Activated T-helper 1 cell treated with anti-CD3 and anti-CD28 coated beads, Interleukin-12 subunit alpha, Interleukin-12 subunit beta, Interleukin-2, Interleukin-4 antibody, amounts not matched to agents 30 ng/mL and 10 ng/mL and 1 ng/mL, durations not matched to agents 14 hours and 24 hours and 36 hours (primary cell): ENCODE results near the gene GARIN5A. TPM values are rescaled to one million over a fixed set of nuclear protein-coding genes. Genes with fewer than 3 reads are reported as not detected.
"Not testable (repeated sequence)": the region's sequence is repeated elsewhere in the genome, so short reads cannot be mapped to it uniquely, and the experiment has no call there.

ENCODE experiments used
- DNase-seq: peaks from one replicate; pipeline ENCODE4 v3.0.0; 2021; ENCODE audit warnings: low spot score
- H3K27ac Mint-ChIP-seq: one replicate; pipeline ENCODE4 v1.8.0; 2021; ENCODE audit warnings: mild to moderate bottlenecking, mixed read lengths
- H3K27me3 Mint-ChIP-seq: one replicate; pipeline ENCODE4 v1.8.0; 2022; ENCODE audit warnings: mild to moderate bottlenecking, moderate library complexity, mixed read lengths; ENCODE audit not compliant: insufficient read depth
- H3K36me3 Mint-ChIP-seq: one replicate; pipeline ENCODE4 v1.8.0; 2021; ENCODE audit warnings: low read depth, mixed read lengths
- H3K4me1 Mint-ChIP-seq: one replicate; pipeline ENCODE4 v1.8.0; 2021; ENCODE audit warnings: low read depth, mixed read lengths
- H3K4me3 Mint-ChIP-seq: one replicate; pipeline ENCODE4 v1.8.0; 2021; ENCODE audit warnings: mild to moderate bottlenecking, moderate library complexity, mixed read lengths
- H3K9me3 Mint-ChIP-seq: one replicate; pipeline ENCODE4 v1.8.0; 2021; ENCODE audit warnings: mixed read lengths
- intact Hi-C: fragments of 100-400 bp; cut with micrococcal nuclease; formaldehyde crosslinking; loops from one replicate; pipeline ENCODE4 v1.15.1; 2024
- total RNA-seq: library from RNA; stranded (reverse); gene quantifications from 2 replicates; pipeline ENCODE4 v1.2.3, GENCODE V29; 2022

Gene GARIN5A
- total RNA-seq, 1 donor from 2014 or later, result 0.88 TPM

- Mint-ChIP-seq H3K27me3 (peaks cover 3% of the 10 kb centered on the region), H3K27ac (no peak overlapping the region), H3K9me3 (no peaks in the 10 kb centered on the region), H3K4me1 (no peaks in the 10 kb centered on the region), H3K36me3 (no peaks in the 10 kb centered on the region), H3K4me3 (no peak overlapping the region)
- intact Hi-C loops, result no loop called here
- no peak for DNase-seq
Measured at GRCh38 chr19:50447750-50448149, 28.9 kb downstream of the GARIN5A start.

- Mint-ChIP-seq H3K27me3 (peaks cover 3% of the 10 kb centered on the region), H3K9me3 (no peaks in the 10 kb centered on the region), H3K4me3 (no peak overlapping the region), H3K27ac (no peak overlapping the region), H3K4me1 (no peaks in the 10 kb centered on the region), H3K36me3 (no peaks in the 10 kb centered on the region)
- DNase-seq, result no peak
- intact Hi-C loops, result no loop called here
Measured at GRCh38 chr19:50447053-50447452, 29.6 kb downstream of the GARIN5A start.

- no peaks in the 10 kb centered on the region for H3K36me3 Mint-ChIP-seq
- no peak overlapping the region for H3K27ac Mint-ChIP-seq
- intact Hi-C loops, result no loop called here
- DNase-seq, result no peak
- no peak overlapping the region for H3K4me3 Mint-ChIP-seq
- H3K9me3 Mint-ChIP-seq, result no peaks in the 10 kb centered on the region
- peaks cover 3% of the 10 kb centered on the region for H3K27me3 Mint-ChIP-seq
- no peaks in the 10 kb centered on the region for H3K4me1 Mint-ChIP-seq
Measured at GRCh38 chr19:50444059-50444458, 32.6 kb downstream of the GARIN5A start.

GRCh38 chr19:50439130-50439529, 37.5 kb downstream of the GARIN5A start:
- H3K9me3 Mint-ChIP-seq, H3K27ac Mint-ChIP-seq, H3K36me3 Mint-ChIP-seq, H3K4me1 Mint-ChIP-seq, H3K4me3 Mint-ChIP-seq, intact Hi-C loops, DNase-seq, H3K27me3 Mint-ChIP-seq: not testable (repeated sequence)

- no peak overlapping the region for H3K4me3 Mint-ChIP-seq
- no peaks in the 10 kb centered on the region for H3K9me3 Mint-ChIP-seq
- DNase-seq, result no peak
- no peak overlapping the region for H3K27ac Mint-ChIP-seq
- H3K27me3 Mint-ChIP-seq, result peaks cover 10% of the 10 kb centered on the region
- intact Hi-C loops, result no loop called here
- H3K36me3 Mint-ChIP-seq, result no peaks in the 10 kb centered on the region
- no peaks in the 10 kb centered on the region for H3K4me1 Mint-ChIP-seq
Measured at GRCh38 chr19:50437862-50438449, 38.7 kb downstream of the GARIN5A start.

GRCh38 chr19:50435627-50436026, 41.0 kb downstream of the GARIN5A start:
- intact Hi-C loops, result no loop called here
- Mint-ChIP-seq H3K27me3 (peaks cover 8% of the 10 kb centered on the region), H3K4me1 (peaks cover 11% of the 10 kb centered on the region), H3K9me3 (no peaks in the 10 kb centered on the region), H3K36me3 (no peaks in the 10 kb centered on the region), H3K27ac (no peak overlapping the region), H3K4me3 (no peak overlapping the region)
- no peak for DNase-seq

GRCh38 chr19:50435221-50435620, 41.4 kb downstream of the GARIN5A start:
- Mint-ChIP-seq H3K4me3 (no peak overlapping the region), H3K9me3 (no peaks in the 10 kb centered on the region), H3K36me3 (no peaks in the 10 kb centered on the region), H3K27ac (no peak overlapping the region), H3K4me1 (peaks cover 12% of the 10 kb centered on the region), H3K27me3 (peaks cover 10% of the 10 kb centered on the region)
- intact Hi-C loops, result no loop called here
- no peak for DNase-seq

GRCh38 chr19:50434525-50434924, 42.1 kb downstream of the GARIN5A start:
- H3K9me3 Mint-ChIP-seq, result no peaks in the 10 kb centered on the region
- intact Hi-C loops, result no loop called here
- peaks cover 14% of the 10 kb centered on the region for H3K27me3 Mint-ChIP-seq

GRCh38 chr19:50433201-50434180, 43.2 kb downstream of the GARIN5A start:
- Mint-ChIP-seq H3K27me3 (peaks cover 15% of the 10 kb centered on the region), H3K27ac (peak overlapping the region; percentile 72), H3K4me3 (peak overlapping the region; percentile 82), H3K4me1 (peaks cover 12% of the 10 kb centered on the region), H3K9me3 (no peaks in the 10 kb centered on the region), H3K36me3 (no peaks in the 10 kb centered on the region)
- DNase-seq, result no peak
- intact Hi-C loops, result no loop called here

More at GRCh38 chr19:50434525-50434924, 42.1 kb downstream of the GARIN5A start:
- Mint-ChIP-seq H3K27ac (no peak overlapping the region), H3K36me3 (no peaks in the 10 kb centered on the region), H3K4me3 (no peak overlapping the region), H3K4me1 (peaks cover 12% of the 10 kb centered on the region)
- DNase-seq, result no peak

- Mint-ChIP-seq H3K27me3 (peaks cover 13% of the 10 kb centered on the region), H3K36me3 (no peaks in the 10 kb centered on the region), H3K4me1 (peaks cover 12% of the 10 kb centered on the region), H3K27ac (peak within 1 kb of the TSS; percentile 93), H3K9me3 (no peaks in the 10 kb centered on the region), H3K4me3 (peak within 1 kb of the TSS; percentile 89)
- DNase-seq, result no peak
- intact Hi-C loops, result no loop called here
Measured at GRCh38 chr19:50432221-50433028, 44.2 kb downstream of the GARIN5A start, which contains the start of gene MYBPC2. MYBPC2 (plus strand) TSS chr19:50432892; CDS start chr19:50432954, 62 bp downstream.

GRCh38 chr19:50431343-50432220, 45.1 kb downstream of the GARIN5A start:
- peak overlapping the region; percentile 89 for H3K4me3 Mint-ChIP-seq

GRCh38 chr19:50430888-50431342, 45.7 kb downstream of the GARIN5A start:
- intact Hi-C loops, result loop anchor here (1.0 to 2.0 kb wide), 5 partner anchors 30 to 80 kb away; partner anchors contain the start of genes EMC10, GARIN5A, JOSD2 and POLD1
- Mint-ChIP-seq H3K4me1 (peaks cover 12% of the 10 kb centered on the region), H3K36me3 (no peaks in the 10 kb centered on the region), H3K4me3 (peak overlapping the region; percentile 89), H3K9me3 (no peaks in the 10 kb centered on the region), H3K27me3 (peaks cover 13% of the 10 kb centered on the region), H3K27ac (peak overlapping the region; percentile 93)
- no peak for DNase-seq

More at GRCh38 chr19:50431343-50432220, 45.1 kb downstream of the GARIN5A start:
- peak; percentile 88 for DNase-seq
- Mint-ChIP-seq H3K9me3 (no peaks in the 10 kb centered on the region), H3K36me3 (no peaks in the 10 kb centered on the region), H3K4me1 (peaks cover 12% of the 10 kb centered on the region), H3K27me3 (peaks cover 13% of the 10 kb centered on the region), H3K27ac (peak overlapping the region; percentile 93)
- intact Hi-C loops, result loop anchor here (1.0 to 2.0 kb wide), 5 partner anchors 29 to 79 kb away; partner anchors contain the start of genes EMC10, GARIN5A, JOSD2 and POLD1
